Measurements from ENCODE around the gene SPEG. TPM values are rescaled to one million over a fixed set of nuclear protein-coding genes. Genes with fewer than 3 reads are reported as not detected.

The SPEG gene
- total and polyA plus RNA-seq, 2 experiments from 2014 or later: 12.6 to 32.4 TPM

- TF ChIP-seq CTCF (conservative IDR thresholded peaks at IDR 0.05; ENCODE audit: low read depth in 2 of 2): no peak
- TF ChIP-seq EZH2 (IDR thresholded peaks at IDR 0.05; ENCODE audit: low read depth, unreplicated experiment): no peak
- no peak for TF ChIP-seq STAT1 (IDR thresholded peaks at IDR 0.05; ENCODE audit: unreplicated experiment)
- TF ChIP-seq ZNF331 (CRISPR knock-in tag; IDR thresholded peaks at IDR 0.05; ENCODE audit: low read depth): no peak
- TF ChIP-seq JUNB (IDR thresholded peaks at IDR 0.05; ENCODE audit: unreplicated experiment): no peak
- TF ChIP-seq NANOG (IDR thresholded peaks at IDR 0.05; ENCODE audit: borderline replicate concordance): no peak
Observed at GRCh38 chr2:219448099-219448775, 13.6 kb downstream of the SPEG start (continued).

- H3K4me3 ChIP-seq: peak overlapping the region; percentile 56
- peaks cover 35% of the 10 kb centered on the region for H3K4me1 Mint-ChIP-seq
- no peak overlapping the region for H3K27ac ChIP-seq (ENCODE audit: low read depth)
- H3K9me2 ChIP-seq (ENCODE audit: insufficient read depth): no peaks in the 10 kb centered on the region
- no peak overlapping the region for H3K27ac Mint-ChIP-seq
- peaks cover 38% of the 10 kb centered on the region for H3K27me3 Mint-ChIP-seq (ENCODE audit: insufficient read depth, low read depth, poor library complexity)
- H3K4me2 ChIP-seq: peak overlapping the region; percentile 85
- 0 out of 2 replicates have a peak, but pooled peaks cover 4% of the 10 kb centered on the region for H3F3A ChIP-seq (replicated peaks; ENCODE audit: low read depth)
- no peaks in the 10 kb centered on the region; the same call in 1 of the 2 replicates for H4K20me1 ChIP-seq (replicated peaks; ENCODE audit: insufficient read depth)
- peak; percentile 83 for ATAC-seq
- H2AFZ ChIP-seq: no peak overlapping the region
- TF ChIP-seq NANOG (IDR thresholded peaks at IDR 0.05; ENCODE audit: borderline replicate concordance) (no peak), CTCF (conservative IDR thresholded peaks at IDR 0.05; ENCODE audit: low read depth in 2 of 2) (peak; percentile 44 to 59), POLR2AphosphoS5 (IDR thresholded peaks at IDR 0.05; ENCODE audit: low read depth) (peak; percentile 62)
- TF ChIP-seq, protein P1, sequence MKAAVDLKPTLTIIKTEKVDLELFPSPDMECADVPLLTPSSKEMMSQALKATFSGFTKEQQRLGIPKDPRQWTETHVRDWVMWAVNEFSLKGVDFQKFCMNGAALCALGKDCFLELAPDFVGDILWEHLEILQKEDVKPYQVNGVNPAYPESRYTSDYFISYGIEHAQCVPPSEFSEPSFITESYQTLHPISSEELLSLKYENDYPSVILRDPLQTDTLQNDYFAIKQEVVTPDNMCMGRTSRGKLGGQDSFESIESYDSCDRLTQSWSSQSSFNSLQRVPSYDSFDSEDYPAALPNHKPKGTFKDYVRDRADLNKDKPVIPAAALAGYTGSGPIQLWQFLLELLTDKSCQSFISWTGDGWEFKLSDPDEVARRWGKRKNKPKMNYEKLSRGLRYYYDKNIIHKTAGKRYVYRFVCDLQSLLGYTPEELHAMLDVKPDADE (IDR thresholded peaks at IDR 0.05): 0 out of 2 replicates have a peak, but pooled peaks have one; percentile 21
- no peaks in the 10 kb centered on the region for H3K79me2 ChIP-seq (replicated peaks; ENCODE audit: insufficient read depth)
- peaks cover 5% of the 10 kb centered on the region; the same call in 2 of the 3 replicates for H3K36me3 Mint-ChIP-seq (ENCODE audit: low read depth)
- no peaks in the 10 kb centered on the region for H3K36me3 ChIP-seq (ENCODE audit: insufficient read depth)
- peaks cover 26% of the 10 kb centered on the region for H3K27me3 ChIP-seq (ENCODE audit: insufficient read depth)
- DNase-seq (ENCODE audit: low spot score): peak; percentile 86
- peak overlapping the region; percentile 52; the same call in 2 of the 3 replicates for H3K4me3 Mint-ChIP-seq
- no peaks in the 10 kb centered on the region for H3K9me3 Mint-ChIP-seq
- peaks cover 31% of the 10 kb centered on the region for H3K4me1 ChIP-seq (ENCODE audit: insufficient read depth)
Observed at GRCh38 chr2:219448776-219449341, 14.2 kb downstream of the SPEG start.

Data from GM23338 (cell line).